ENCODE data around the gene KRT80.

- TF ChIP-seq EP300 (IDR thresholded peaks at IDR 0.05), result no peak
- TF ChIP-seq POLR2A (IDR thresholded peaks at IDR 0.05), result no peak
- TF ChIP-seq CTCF (IDR thresholded peaks at IDR 0.05), result no peak
- TF ChIP-seq POLR2AphosphoS5 (IDR thresholded peaks at IDR 0.05), result no peak
These were observed 49.9 kb downstream of the KRT80 start for GRCh38 chr12:52141875-52142274.
